ENCODE results near the gene ABI3. TPM values are rescaled to one million over a fixed set of nuclear protein-coding genes. Genes with fewer than 3 reads are reported as not detected.

Gene ABI3
- total RNA-seq, 1 experiment from 2014 or later: 0.29 TPM

- DNase-seq (ENCODE audit: low read depth): peak; percentile 40
Observed at GRCh38 chr17:49197346-49197998, 13.0 kb upstream of the ABI3 start.

- no peak for DNase-seq (ENCODE audit: low read depth)
Observed at GRCh38 chr17:49198211-49198610, 12.3 kb upstream of the ABI3 start.

- DNase-seq (ENCODE audit: low read depth): no peak
Observed at GRCh38 chr17:49200423-49201083, 10.0 kb upstream of the ABI3 start.

GRCh38 chr17:49201481-49201927 lies 9.0 kb upstream of the ABI3 start:
- DNase-seq (ENCODE audit: low read depth): peak; percentile 20

- no peak for DNase-seq (ENCODE audit: low read depth)
Observed at GRCh38 chr17:49203796-49204195, 6.7 kb upstream of the ABI3 start.

GRCh38 chr17:49204516-49204915 lies 6.0 kb upstream of the ABI3 start:
- DNase-seq (ENCODE audit: low read depth): no peak

GRCh38 chr17:49209061-49209571 lies 1.4 kb upstream of the ABI3 start:
- no peak for DNase-seq (ENCODE audit: low read depth)

GRCh38 chr17:49213399-49213798 lies 2.9 kb downstream of the ABI3 start:
- DNase-seq (ENCODE audit: low read depth): no peak

GRCh38 chr17:49213847-49214246 lies 3.3 kb downstream of the ABI3 start:
- no peak for DNase-seq (ENCODE audit: low read depth)

GRCh38 chr17:49214676-49215360 lies 4.3 kb downstream of the ABI3 start:
- DNase-seq (ENCODE audit: low read depth): no peak

- no peak for DNase-seq (ENCODE audit: low read depth)
Observed at GRCh38 chr17:49216482-49216881, 6.0 kb downstream of the ABI3 start.

GRCh38 chr17:49216953-49217650 lies 6.6 kb downstream of the ABI3 start:
- no peak for DNase-seq (ENCODE audit: low read depth)

GRCh38 chr17:49217651-49218413 lies 7.3 kb downstream of the ABI3 start:
- DNase-seq (ENCODE audit: low read depth): no peak

GRCh38 chr17:49218941-49219913 lies 8.7 kb downstream of the ABI3 start:
- DNase-seq (ENCODE audit: low read depth): no peak

- DNase-seq (ENCODE audit: low read depth): no peak
Observed at GRCh38 chr17:49219987-49220386, 9.5 kb downstream of the ABI3 start.

- DNase-seq (ENCODE audit: low read depth): no peak
Observed at GRCh38 chr17:49223168-49223516, 12.6 kb downstream of the ABI3 start.

- peak; percentile 44 for DNase-seq (ENCODE audit: low read depth)
Observed at GRCh38 chr17:49223517-49224197, 13.2 kb downstream of the ABI3 start.

GRCh38 chr17:49224198-49224996 lies 13.9 kb downstream of the ABI3 start:
- DNase-seq (ENCODE audit: low read depth): no peak

GRCh38 chr17:49224997-49225337 lies 14.5 kb downstream of the ABI3 start:
- no peak for DNase-seq (ENCODE audit: low read depth)
